Parathyroid adenoma (tissue), 2 donors: Measurements from ENCODE around the gene ORM1.

Experiments
- H2AFZ ChIP-seq: fragments of 300-600 bp; sonication (generic); one replicate; pipeline ENCODE4 v1.7.0; 2017; ENCODE audit warnings: antibody characterized with exemption, mild to moderate bottlenecking
- H3K27ac ChIP-seq: fragments of 300-600 bp; sonication (generic); one replicate; pipeline ENCODE4 v1.7.0; 2017
- H3K27me3 ChIP-seq: fragments of 300-600 bp; sonication (generic); one replicate; pipeline ENCODE4 v1.7.0; 2017; ENCODE audit warnings: low read length; ENCODE audit not compliant: control insufficient read depth, insufficient read depth
- H3K36me3 ChIP-seq: fragments of 300-600 bp; sonication (generic); one replicate; pipeline ENCODE4 v1.7.0; 2017; ENCODE audit warnings: low read length; ENCODE audit not compliant: control insufficient read depth, insufficient read depth
- H3K4me1 ChIP-seq: fragments of 300-600 bp; sonication (generic); one replicate; pipeline ENCODE4 v1.7.0; 2017; ENCODE audit warnings: control low read depth
- H3K4me2 ChIP-seq: fragments of 300-600 bp; sonication (generic); one replicate; pipeline ENCODE4 v1.7.0; 2017; ENCODE audit warnings: low read length
- H3K4me3 ChIP-seq: fragments of 300-600 bp; sonication (generic); one replicate; pipeline ENCODE4 v1.7.0; 2017; ENCODE audit warnings: low read depth, low read length
- H3K79me2 ChIP-seq: fragments of 300-600 bp; sonication (generic); one replicate; pipeline ENCODE4 v1.7.0; 2017; ENCODE audit warnings: control low read depth
- H3K9ac ChIP-seq: fragments of 300-600 bp; sonication (generic); one replicate; pipeline ENCODE4 v1.7.0; 2017; ENCODE audit warnings: mild to moderate bottlenecking
- H3K9me3 ChIP-seq: fragments of 300-600 bp; sonication (generic); one replicate; pipeline ENCODE4 v1.7.0; 2017; ENCODE audit warnings: low read length; ENCODE audit not compliant: control insufficient read depth
- CTCF ChIP-seq: fragments of 300-600 bp; sonication (generic); IDR thresholded peaks from one replicate; pipeline ENCODE4 v1.7.0; 2017; ENCODE audit warnings: antibody characterized with exemption, mild to moderate bottlenecking
- donor health status: primary hyperparathyroidism.

Gene ORM1

DNA sequence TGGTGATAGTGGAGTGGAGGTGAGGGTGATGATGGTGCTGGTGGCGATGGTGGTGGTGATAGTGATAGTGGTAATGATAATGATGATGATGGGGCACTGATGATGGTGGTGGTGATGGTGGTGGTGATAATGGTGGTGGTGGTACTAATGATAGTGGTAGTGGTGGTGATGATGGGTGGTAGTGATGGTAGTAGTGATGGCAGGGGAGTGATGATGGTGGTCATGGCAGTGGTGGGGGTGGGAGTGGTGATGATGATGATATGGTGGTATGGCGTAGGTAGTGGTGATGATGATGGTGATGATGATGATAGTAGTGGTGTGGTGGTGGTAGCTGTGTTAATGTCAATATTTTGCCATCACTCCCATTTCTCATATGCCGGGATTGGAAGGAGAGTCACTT is 44.5 kb upstream of the ORM1 start:
- no peak overlapping the region for H3K27ac ChIP-seq
- no peaks in the 10 kb centered on the region for H3K36me3 ChIP-seq
- no peaks in the 10 kb centered on the region for H3K9me3 ChIP-seq
- no peak overlapping the region for H2AFZ ChIP-seq
- no peaks in the 10 kb centered on the region for H3K27me3 ChIP-seq
- no peaks in the 10 kb centered on the region for H3K4me1 ChIP-seq
- TF ChIP-seq CTCF, result no peak
- no peaks in the 10 kb centered on the region for H3K79me2 ChIP-seq
- no peak overlapping the region for H3K9ac ChIP-seq
- H3K4me2 ChIP-seq, result no peak overlapping the region
- no peak overlapping the region for H3K4me3 ChIP-seq

- no peaks in the 10 kb centered on the region for H3K27me3 ChIP-seq
- no peak overlapping the region for H2AFZ ChIP-seq
- H3K79me2 ChIP-seq, result no peaks in the 10 kb centered on the region
- H3K4me3 ChIP-seq, result no peak overlapping the region
- H3K4me2 ChIP-seq, result no peak overlapping the region
- no peak overlapping the region for H3K9ac ChIP-seq
- no peaks in the 10 kb centered on the region for H3K36me3 ChIP-seq
- H3K9me3 ChIP-seq, result no peaks in the 10 kb centered on the region
- no peak overlapping the region for H3K27ac ChIP-seq
- no peaks in the 10 kb centered on the region for H3K4me1 ChIP-seq
- TF ChIP-seq CTCF, result no peak
These were observed 43.9 kb upstream of the ORM1 start for GRCh38 chr9:114278881-114279570.

- H3K4me2 ChIP-seq, result no peak overlapping the region
- H3K27ac ChIP-seq, result no peak overlapping the region
- H3K79me2 ChIP-seq, result no peaks in the 10 kb centered on the region
- TF ChIP-seq CTCF, result no peak
- no peaks in the 10 kb centered on the region for H3K9me3 ChIP-seq
- H3K27me3 ChIP-seq, result no peaks in the 10 kb centered on the region
- H3K4me3 ChIP-seq, result no peak overlapping the region
- H3K4me1 ChIP-seq, result no peaks in the 10 kb centered on the region
- no peak overlapping the region for H2AFZ ChIP-seq
- H3K9ac ChIP-seq, result no peak overlapping the region
- H3K36me3 ChIP-seq, result no peaks in the 10 kb centered on the region
These were observed 43.2 kb upstream of the ORM1 start for GRCh38 chr9:114279693-114280092.

DNA sequence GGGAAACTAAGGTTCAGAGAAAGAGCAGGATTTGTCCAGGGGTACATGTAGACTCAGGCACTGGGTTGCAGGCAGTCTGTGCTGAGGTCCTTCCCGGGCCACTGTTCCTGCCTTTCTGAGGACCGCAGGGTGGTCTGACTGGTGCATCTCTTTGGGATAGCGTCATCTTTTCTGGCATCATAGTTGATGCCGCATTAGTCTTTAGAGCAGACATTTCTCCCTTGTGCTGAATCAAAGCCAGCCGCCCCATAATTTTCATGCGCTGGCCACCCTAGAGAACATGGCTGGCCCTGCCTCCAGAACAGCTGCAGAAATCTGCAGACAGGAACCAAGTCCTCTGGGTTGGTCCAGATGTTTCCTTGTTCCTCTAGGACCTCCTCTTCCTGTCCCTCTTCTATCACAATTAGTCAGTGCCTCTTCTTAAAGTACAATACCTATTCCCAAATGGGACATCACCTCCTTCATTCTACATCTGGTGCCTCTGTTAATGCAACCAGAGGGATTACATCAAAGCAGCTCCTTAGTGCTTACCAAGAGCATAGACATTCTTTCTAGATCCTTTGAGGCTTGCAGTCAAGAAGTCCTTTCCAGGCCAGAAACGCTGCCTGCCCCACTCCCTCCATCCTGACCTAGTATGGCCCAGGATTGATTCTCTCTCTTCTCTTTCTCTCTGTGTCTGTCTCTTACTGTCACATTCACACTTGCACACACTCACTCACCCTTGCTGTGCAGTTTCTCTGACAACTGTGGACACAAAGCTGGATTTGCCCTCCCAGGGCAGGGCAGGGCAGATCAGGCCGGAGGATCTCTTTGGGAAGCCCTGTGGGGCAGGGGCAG is 42.0 kb upstream of the ORM1 start:
- Histone ChIP-seq H3K27ac (no peak overlapping the region), H3K79me2 (no peaks in the 10 kb centered on the region), H3K4me1 (no peaks in the 10 kb centered on the region), H3K36me3 (no peaks in the 10 kb centered on the region), H3K9me3 (no peaks in the 10 kb centered on the region), H3K4me3 (no peak overlapping the region), H3K27me3 (no peaks in the 10 kb centered on the region), H2AFZ (no peak overlapping the region), H3K4me2 (no peak overlapping the region), H3K9ac (no peak overlapping the region)
- TF ChIP-seq CTCF, result no peak
